ENCODE data around the gene CRISPLD2. TPM values are rescaled to one million over a fixed set of nuclear protein-coding genes. Genes with fewer than 3 reads are reported as not detected.

CRISPLD2 gene
- polyA plus RNA-seq, 1 donor from 2014 or later = 0.06 TPM

DNA sequence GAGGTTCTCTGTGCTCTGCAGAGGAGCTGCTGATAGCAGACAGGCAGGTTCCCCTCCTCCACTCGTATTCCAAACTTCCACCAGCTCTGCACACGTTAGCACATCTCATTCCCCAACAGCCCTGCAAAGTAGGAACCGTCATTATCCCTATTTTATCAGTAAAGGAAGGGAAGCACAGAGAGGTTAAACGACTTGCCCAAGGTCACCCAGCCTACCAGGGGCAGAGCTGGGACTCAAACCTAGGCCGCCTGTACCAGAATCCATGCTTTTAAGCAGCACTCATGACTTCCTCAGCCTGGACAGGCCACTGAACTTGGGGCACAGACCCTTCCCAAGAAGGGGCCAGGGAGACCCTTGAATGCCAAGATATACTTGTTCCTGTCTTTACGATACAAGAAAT is 75.2 kb downstream of the CRISPLD2 start:
- TF ChIP-seq RAD21 (conservative IDR thresholded peaks at IDR 0.05) (no peak), POLR2AphosphoS5 (IDR thresholded peaks at IDR 0.05) (no peak), SMC3 (conservative IDR thresholded peaks at IDR 0.05; ENCODE audit: poor library complexity) (no peak), EZH2 (IDR thresholded peaks at IDR 0.05; ENCODE audit: borderline replicate concordance, insufficient read depth, low read length, poor library complexity, severe bottlenecking) (no peak), TAF1 (IDR thresholded peaks at IDR 0.05; ENCODE audit: low read depth) (no peak), MXI1 (conservative IDR thresholded peaks at IDR 0.05; ENCODE audit: poor library complexity, severe bottlenecking) (no peak), EP300 (conservative IDR thresholded peaks at IDR 0.05; ENCODE audit: poor library complexity, severe bottlenecking) (no peak)
- TF ChIP-seq, protein P1, sequence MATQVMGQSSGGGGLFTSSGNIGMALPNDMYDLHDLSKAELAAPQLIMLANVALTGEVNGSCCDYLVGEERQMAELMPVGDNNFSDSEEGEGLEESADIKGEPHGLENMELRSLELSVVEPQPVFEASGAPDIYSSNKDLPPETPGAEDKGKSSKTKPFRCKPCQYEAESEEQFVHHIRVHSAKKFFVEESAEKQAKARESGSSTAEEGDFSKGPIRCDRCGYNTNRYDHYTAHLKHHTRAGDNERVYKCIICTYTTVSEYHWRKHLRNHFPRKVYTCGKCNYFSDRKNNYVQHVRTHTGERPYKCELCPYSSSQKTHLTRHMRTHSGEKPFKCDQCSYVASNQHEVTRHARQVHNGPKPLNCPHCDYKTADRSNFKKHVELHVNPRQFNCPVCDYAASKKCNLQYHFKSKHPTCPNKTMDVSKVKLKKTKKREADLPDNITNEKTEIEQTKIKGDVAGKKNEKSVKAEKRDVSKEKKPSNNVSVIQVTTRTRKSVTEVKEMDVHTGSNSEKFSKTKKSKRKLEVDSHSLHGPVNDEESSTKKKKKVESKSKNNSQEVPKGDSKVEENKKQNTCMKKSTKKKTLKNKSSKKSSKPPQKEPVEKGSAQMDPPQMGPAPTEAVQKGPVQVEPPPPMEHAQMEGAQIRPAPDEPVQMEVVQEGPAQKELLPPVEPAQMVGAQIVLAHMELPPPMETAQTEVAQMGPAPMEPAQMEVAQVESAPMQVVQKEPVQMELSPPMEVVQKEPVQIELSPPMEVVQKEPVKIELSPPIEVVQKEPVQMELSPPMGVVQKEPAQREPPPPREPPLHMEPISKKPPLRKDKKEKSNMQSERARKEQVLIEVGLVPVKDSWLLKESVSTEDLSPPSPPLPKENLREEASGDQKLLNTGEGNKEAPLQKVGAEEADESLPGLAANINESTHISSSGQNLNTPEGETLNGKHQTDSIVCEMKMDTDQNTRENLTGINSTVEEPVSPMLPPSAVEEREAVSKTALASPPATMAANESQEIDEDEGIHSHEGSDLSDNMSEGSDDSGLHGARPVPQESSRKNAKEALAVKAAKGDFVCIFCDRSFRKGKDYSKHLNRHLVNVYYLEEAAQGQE (IDR thresholded peaks at IDR 0.05; ENCODE audit: borderline replicate concordance) = no peak
- TF ChIP-seq, protein P2, sequence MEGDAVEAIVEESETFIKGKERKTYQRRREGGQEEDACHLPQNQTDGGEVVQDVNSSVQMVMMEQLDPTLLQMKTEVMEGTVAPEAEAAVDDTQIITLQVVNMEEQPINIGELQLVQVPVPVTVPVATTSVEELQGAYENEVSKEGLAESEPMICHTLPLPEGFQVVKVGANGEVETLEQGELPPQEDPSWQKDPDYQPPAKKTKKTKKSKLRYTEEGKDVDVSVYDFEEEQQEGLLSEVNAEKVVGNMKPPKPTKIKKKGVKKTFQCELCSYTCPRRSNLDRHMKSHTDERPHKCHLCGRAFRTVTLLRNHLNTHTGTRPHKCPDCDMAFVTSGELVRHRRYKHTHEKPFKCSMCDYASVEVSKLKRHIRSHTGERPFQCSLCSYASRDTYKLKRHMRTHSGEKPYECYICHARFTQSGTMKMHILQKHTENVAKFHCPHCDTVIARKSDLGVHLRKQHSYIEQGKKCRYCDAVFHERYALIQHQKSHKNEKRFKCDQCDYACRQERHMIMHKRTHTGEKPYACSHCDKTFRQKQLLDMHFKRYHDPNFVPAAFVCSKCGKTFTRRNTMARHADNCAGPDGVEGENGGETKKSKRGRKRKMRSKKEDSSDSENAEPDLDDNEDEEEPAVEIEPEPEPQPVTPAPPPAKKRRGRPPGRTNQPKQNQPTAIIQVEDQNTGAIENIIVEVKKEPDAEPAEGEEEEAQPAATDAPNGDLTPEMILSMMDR (IDR thresholded peaks at IDR 0.05; ENCODE audit: poor library complexity, severe bottlenecking) = no peak
- Histone ChIP-seq H3K27me3 (ENCODE audit: insufficient read depth, low read depth, low read length) (no peaks in the 10 kb centered on the region), H3F3A (ENCODE audit: insufficient read depth, low read length, poor library complexity, severe bottlenecking) (no peaks in the 10 kb centered on the region), H4K20me1 (ENCODE audit: insufficient read depth) (no peaks in the 10 kb centered on the region), H2AFZ (ENCODE audit: low read depth, low read length) (no peak overlapping the region), H3K27ac (ENCODE audit: low read length) (no peak overlapping the region), H3K79me2 (replicated peaks; ENCODE audit: insufficient read depth, low read length) (no peaks in the 10 kb centered on the region), H3K4me2 (ENCODE audit: low read length) (no peak overlapping the region), H3K9me3 (ENCODE audit: low read length) (no peaks in the 10 kb centered on the region), H3K9me2 (ENCODE audit: insufficient read depth, low read length) (no peaks in the 10 kb centered on the region), H3K9ac (ENCODE audit: low read length) (no peak overlapping the region), H3K4me3 (ENCODE audit: low read length) (no peak overlapping the region), H3K36me3 (ENCODE audit: insufficient read depth, low read length) (no peaks in the 10 kb centered on the region)

DNA sequence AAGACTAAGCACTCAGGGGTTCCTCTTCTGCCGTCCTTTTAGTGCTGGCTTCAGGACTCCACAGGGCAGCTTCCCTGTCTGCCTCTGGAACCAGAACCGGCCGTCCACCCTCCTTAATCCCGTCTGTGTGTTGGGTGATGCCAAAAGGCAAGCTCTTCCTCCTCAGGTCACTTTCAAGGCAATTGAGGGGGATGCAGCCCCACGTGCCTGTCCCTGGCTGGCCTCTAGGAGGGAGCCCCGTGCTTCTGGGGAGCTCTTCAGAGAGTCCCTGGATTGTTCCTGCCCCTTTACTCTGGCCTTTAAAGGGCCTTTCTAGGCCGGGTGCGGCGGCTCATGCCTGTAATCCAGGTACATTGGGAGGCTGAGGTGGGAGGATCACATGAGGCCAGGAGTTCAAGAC is 77.1 kb downstream of the CRISPLD2 start:
- Histone ChIP-seq H3K36me3 (ENCODE audit: insufficient read depth, low read length) (no peaks in the 10 kb centered on the region), H3K9ac (ENCODE audit: low read length) (no peak overlapping the region), H3K79me2 (replicated peaks; ENCODE audit: insufficient read depth, low read length) (no peaks in the 10 kb centered on the region), H3K27ac (ENCODE audit: low read length) (no peak overlapping the region), H3K9me3 (ENCODE audit: low read length) (no peaks in the 10 kb centered on the region), H3K4me2 (ENCODE audit: low read length) (no peak overlapping the region), H2AFZ (ENCODE audit: low read depth, low read length) (no peak overlapping the region), H4K20me1 (ENCODE audit: insufficient read depth) (no peaks in the 10 kb centered on the region), H3K9me2 (ENCODE audit: insufficient read depth, low read length) (no peaks in the 10 kb centered on the region), H3K27me3 (ENCODE audit: insufficient read depth, low read depth, low read length) (no peaks in the 10 kb centered on the region), H3K4me3 (ENCODE audit: low read length) (no peak overlapping the region), H3F3A (ENCODE audit: insufficient read depth, low read length, poor library complexity, severe bottlenecking) (no peaks in the 10 kb centered on the region)
- TF ChIP-seq EP300 (conservative IDR thresholded peaks at IDR 0.05; ENCODE audit: poor library complexity, severe bottlenecking) = no peak
- TF ChIP-seq, protein P2 (IDR thresholded peaks at IDR 0.05; ENCODE audit: poor library complexity, severe bottlenecking) = no peak
- no peak for TF ChIP-seq SMC3 (conservative IDR thresholded peaks at IDR 0.05; ENCODE audit: poor library complexity)
- no peak for TF ChIP-seq TAF1 (IDR thresholded peaks at IDR 0.05; ENCODE audit: low read depth)
- no peak for TF ChIP-seq POLR2AphosphoS5 (IDR thresholded peaks at IDR 0.05)
- no peak for TF ChIP-seq MXI1 (conservative IDR thresholded peaks at IDR 0.05; ENCODE audit: poor library complexity, severe bottlenecking)
- TF ChIP-seq EZH2 (IDR thresholded peaks at IDR 0.05; ENCODE audit: borderline replicate concordance, insufficient read depth, low read length, poor library complexity, severe bottlenecking) = no peak
- no peak for TF ChIP-seq RAD21 (conservative IDR thresholded peaks at IDR 0.05)
- TF ChIP-seq, protein P1 (IDR thresholded peaks at IDR 0.05; ENCODE audit: borderline replicate concordance) = no peak
